HCT116 (cell line): ENCODE data around the gene CCL1. TPM values are rescaled to one million over a fixed set of nuclear protein-coding genes. Genes with fewer than 3 reads are reported as not detected.

Experiments
- ATAC-seq: fragments of 200-7000 bp; cut with Tn5 transposase; 2 replicates; pipeline ENCODE4 v1.9.1; 2020; ENCODE audit warnings: mild to moderate bottlenecking, moderate library complexity
- Bru-seq: library from RNA; stranded (reverse); fragments of 400-500 nt; gene quantifications from one replicate; lab custom pipeline; 2021; lab: Mats Ljungman, UMichigan
- BruChase-seq, 2 experiments: library from RNA; stranded (reverse); fragments of 400-500 nt; gene quantifications; one replicate each; lab custom pipeline; 2021; lab: Mats Ljungman, UMichigan
- BruUV-seq: library from RNA; stranded (reverse); fragments of 400-500 nt; replicated peaks from 2 replicates; lab custom pipeline; 2021; lab: Mats Ljungman, UMichigan
- CTCF ChIA-PET: fragments of 300-600 bp; sonication (Branson Sonifier 250); formaldehyde crosslinking; loops from one replicate; lab custom pipeline; 2021; ENCODE audit warnings: antibody characterized with exemption; lab: Charles Lee
- POLR2A ChIA-PET: fragments of 300-600, 350-600 bp; sonication (Branson Sonifier 250); formaldehyde crosslinking; loops from one replicate; lab custom pipeline; 2021; ENCODE audit warnings: antibody characterized with exemption; lab: Charles Lee
- RAD21 ChIA-PET, 2 experiments: fragments of 300-600 bp; sonication (Branson Sonifier 250); formaldehyde crosslinking; loops; one replicate each; lab custom pipeline; 2023; ENCODE audit warnings: low total read pairs in 2 of 2; ENCODE audit not compliant: uncharacterized antibody in 2 of 2, unreplicated experiment in 2 of 2, low non-redundant PET in 1 of 2; lab: Charles Lee
- DNase-seq: peaks from one replicate; pipeline ENCODE4 v3.0.0-alpha.2; 2010; ENCODE audit warnings: low read depth, low spot score
- H2AFZ ChIP-seq: fragments of 200-600 bp; shearing (Covaris generic), sonication (generic); 2 replicates; pipeline ENCODE4 v1.6.1; 2017; ENCODE audit warnings: low read depth, mixed run types, mixed read lengths, antibody characterized with exemption, low read length; ENCODE audit not compliant: poor library complexity, severe bottlenecking
- H3K27ac ChIP-seq: 2 replicates; pipeline ENCODE4 v1.5.1; 2012; ENCODE audit warnings: low read depth, low read length
- H3K27me3 ChIP-seq: fragments of 200-600 bp; sonication (generic); 2 replicates; pipeline ENCODE4 v1.6.1; 2016; ENCODE audit warnings: mixed run types, low read length, mixed read lengths; ENCODE audit not compliant: insufficient read depth
- H3K36me3 ChIP-seq, 2 experiments: fragments of 200-500 bp in 1 of 2; fragments of 200-600 bp in 1 of 2; sonication (Bioruptor generic) in 1 of 2; sonication (generic) in 1 of 2; 2 replicates each; pipeline versions ENCODE4 v1.5.1 to v1.6.1; 2014 to 2016; ENCODE audit warnings: low read length in 2 of 2, inconsistent platforms in 1 of 2, mixed read lengths in 1 of 2, mixed run types in 1 of 2; ENCODE audit not compliant: insufficient read depth in 2 of 2, control insufficient read depth in 1 of 2
- H3K4me1 ChIP-seq, 2 experiments: fragments of 200-600 bp in 1 of 2; sonication (generic) in 1 of 2; 2 replicates each; pipeline versions ENCODE4 v1.5.1 to v1.6.1; 2012 to 2017; ENCODE audit warnings: low read length in 2 of 2, inconsistent platforms in 1 of 2, mild to moderate bottlenecking in 1 of 2, mixed read lengths in 1 of 2, mixed run types in 1 of 2, moderate library complexity in 1 of 2; ENCODE audit not compliant: insufficient read depth in 2 of 2, control insufficient read depth in 1 of 2
- H3K4me2 ChIP-seq: fragments of 200-600 bp; sonication (generic); 2 replicates; pipeline ENCODE4 v1.6.1; 2017; ENCODE audit warnings: mixed run types, low read length, mixed read lengths
- H3K4me3 ChIP-seq, 2 experiments: fragments of 200-600 bp in 1 of 2; sonication (generic) in 1 of 2; replicated peaks in 1 of 2; 2 replicates each; pipeline ENCODE4 v1.5.1; 2011 to 2016; ENCODE audit warnings: low read length in 2 of 2, control low read depth in 1 of 2, low read depth in 1 of 2, mild to moderate bottlenecking in 1 of 2, mixed read lengths in 1 of 2, mixed run types in 1 of 2
- H3K79me2 ChIP-seq: fragments of 200-600 bp; sonication (generic); 2 replicates; pipeline ENCODE4 v1.6.1; 2017; ENCODE audit warnings: mild to moderate bottlenecking, mixed run types, low read length, moderate library complexity, mixed read lengths; ENCODE audit not compliant: insufficient read depth
- H3K9ac ChIP-seq: fragments of 200-600 bp; sonication (generic); 2 replicates; pipeline ENCODE4 v1.6.1; 2016; ENCODE audit warnings: low read length, mixed read lengths
- H3K9me2 ChIP-seq: fragments of 200-600 bp; sonication (generic), shearing (Covaris generic); 2 replicates; pipeline ENCODE4 v1.6.1; 2017; ENCODE audit warnings: mixed run types, mild to moderate bottlenecking, moderate library complexity; ENCODE audit not compliant: insufficient read depth
- H3K9me3 ChIP-seq, 2 experiments: fragments of 200-500 bp in 1 of 2; fragments of 200-600 bp in 1 of 2; sonication (Bioruptor generic) in 1 of 2; sonication (generic) in 1 of 2; 2 replicates each; pipeline ENCODE4 v1.6.1; 2014 to 2017; ENCODE audit warnings: low read length in 2 of 2, mixed read lengths in 2 of 2, inconsistent platforms in 1 of 2, low read depth in 1 of 2, mild to moderate bottlenecking in 1 of 2, mixed run types in 1 of 2, moderate library complexity in 1 of 2; ENCODE audit not compliant: control insufficient read depth in 1 of 2, insufficient read depth in 1 of 2
- H4K20me1 ChIP-seq: fragments of 200-600 bp; sonication (generic), shearing (Covaris generic); 2 replicates; pipeline ENCODE4 v1.6.1; 2017; ENCODE audit warnings: mixed run types, mild to moderate bottlenecking, moderate library complexity; ENCODE audit not compliant: insufficient read depth
- CBX3 ChIP-seq: IDR thresholded peaks from 2 replicates; pipeline ENCODE4 v1.6.1; 2012; ENCODE audit warnings: low read depth
- CEBPB ChIP-seq: IDR thresholded peaks from 2 replicates; pipeline ENCODE4 v1.6.1; 2012; ENCODE audit warnings: low read depth
- ELF1 ChIP-seq: IDR thresholded peaks from 2 replicates; pipeline ENCODE4 v1.6.1; 2012; ENCODE audit warnings: low read depth, borderline replicate concordance
- EZH2 ChIP-seq: fragments of 200-600 bp; sonication (generic); IDR thresholded peaks from 2 replicates; pipeline ENCODE4 v1.6.1; 2017; ENCODE audit warnings: antibody characterized with exemption, mixed run types
- EZH2phosphoT487 ChIP-seq: fragments of 200-600 bp; IDR thresholded peaks from 2 replicates; pipeline ENCODE4 v1.6.1; 2018; ENCODE audit warnings: antibody characterized with exemption, borderline replicate concordance
- FOSL1 ChIP-seq: IDR thresholded peaks from 2 replicates; pipeline ENCODE4 v1.6.1; 2012; ENCODE audit warnings: low read depth
- REST ChIP-seq: IDR thresholded peaks from 2 replicates; pipeline ENCODE4 v1.6.1; 2012; ENCODE audit warnings: low read depth
- SP1 ChIP-seq: IDR thresholded peaks from 2 replicates; pipeline ENCODE4 v1.6.1; 2012; ENCODE audit warnings: low read depth
- SRF ChIP-seq: IDR thresholded peaks from 2 replicates; pipeline ENCODE4 v1.6.1; 2012; ENCODE audit warnings: low read depth
- YY1 ChIP-seq: IDR thresholded peaks from 2 replicates; pipeline ENCODE4 v1.6.1; 2011; ENCODE audit warnings: low read length, low read depth, moderate library complexity, mild to moderate bottlenecking; ENCODE audit not compliant: insufficient replicate concordance; ENCODE audit errors: extremely low read depth
- ZNF274 ChIP-seq: fragments of 200-500 bp; sonication (Bioruptor generic); IDR thresholded peaks from 2 replicates; pipeline ENCODE4 v1.6.1; 2014; ENCODE audit warnings: mild to moderate bottlenecking, low read depth, low read length, inconsistent platforms
- intact Hi-C: fragments of 100-400 bp; cut with micrococcal nuclease; formaldehyde crosslinking; loops from 2 replicates; pipeline ENCODE4 v1.10.0; 2022
- long read RNA-seq: library from polyadenylated mRNA; unstranded; transcript quantifications from one replicate; pipeline ENCODE4 v2.0.0, GENCODE V29; 2021; ENCODE audit not compliant: unreplicated experiment
- polyA plus RNA-seq: library from polyadenylated mRNA; unstranded; fragments of >200 nt; gene quantifications from 2 replicates; pipeline ENCODE4 v1.2.1, GENCODE V29; 2012; ENCODE audit warnings: missing spikeins
- total RNA-seq: library from RNA; stranded (reverse); gene quantifications from one replicate; pipeline ENCODE4 v1.2.1, GENCODE V29; 2021; ENCODE audit not compliant: unreplicated experiment
- TF ChIP-seq, protein P1 (sequence below), 3 experiments: fragments of 200-600 bp in 1 of 3; sonication (generic) in 1 of 3; IDR thresholded peaks in 2 of 3; conservative IDR thresholded peaks in 1 of 3; 2 replicates each; pipeline ENCODE4 v1.5.1; 2012 to 2017; ENCODE audit warnings: low read depth in 2 of 3, low read length in 2 of 3, antibody characterized with exemption in 1 of 3, borderline replicate concordance in 1 of 3, control low read depth in 1 of 3, mild to moderate bottlenecking in 1 of 3, mixed read lengths in 1 of 3, mixed run types in 1 of 3, moderate library complexity in 1 of 3; ENCODE audit not compliant: insufficient read depth in 1 of 3
- TF ChIP-seq, protein P2 (sequence below): IDR thresholded peaks from 2 replicates; pipeline ENCODE4 v1.6.1; 2012
- TF ChIP-seq, protein P3 (sequence below): IDR thresholded peaks from 2 replicates; pipeline ENCODE4 v1.6.1; 2011; ENCODE audit warnings: mild to moderate bottlenecking, low read length, moderate library complexity; ENCODE audit not compliant: insufficient replicate concordance; ENCODE audit errors: extremely low read depth

The CCL1 gene, protein sequence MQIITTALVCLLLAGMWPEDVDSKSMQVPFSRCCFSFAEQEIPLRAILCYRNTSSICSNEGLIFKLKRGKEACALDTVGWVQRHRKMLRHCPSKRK
- total RNA-seq, result not detected
- polyA plus RNA-seq, result not detected in 2 replicates
- Bru-seq, nascent RNA, result not detected
- not detected for BruChase-seq, experiment 1, labeled RNA remaining after a 6-hour chase
- BruChase-seq, experiment 2, labeled RNA remaining after a 2-hour chase, result not detected
- long read RNA-seq, result 0 reads

DNA sequence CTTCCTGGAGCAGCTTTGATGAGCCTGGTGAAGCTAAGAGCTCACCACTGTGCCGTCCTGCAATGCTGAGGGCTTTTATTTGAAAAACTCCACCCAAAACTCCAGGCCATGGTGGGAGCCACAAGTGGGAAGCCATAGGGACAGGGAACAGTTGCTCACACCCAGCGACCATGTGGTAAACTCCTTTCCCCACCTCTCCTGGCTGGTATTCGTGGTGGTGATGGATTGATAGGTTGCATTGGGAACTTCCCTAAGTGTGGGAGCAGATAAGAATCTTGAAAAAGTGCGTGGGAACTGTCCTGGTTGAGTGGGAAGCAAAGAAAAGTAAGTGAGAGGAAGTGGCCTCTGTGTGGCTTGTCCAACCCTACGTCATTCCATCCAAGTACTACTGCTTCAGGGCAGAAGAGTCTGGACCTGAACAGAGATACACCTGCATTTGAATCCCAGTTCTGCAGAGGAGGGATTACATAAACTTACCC is at the start of gene CCL1:
Gene CCL1, minus strand, starts transcription at position 51 of the 479 bp plus-strand sequence. CDS start 72 bp downstream, outside the sequence.
- RAD21 ChIA-PET, result no interaction called here
- H3K79me2 ChIP-seq, result no peaks in the 10 kb centered on the region
- H3K4me3 ChIP-seq, result no peak within 1 kb of the TSS
- no peak for DNase-seq
- no peaks in the 10 kb centered on the region for H3K4me1 ChIP-seq
- TF ChIP-seq YY1 (no peak), SP1 (no peak), ELF1 (no peak), CEBPB (no peak), EZH2phosphoT487 (no peak), ZNF274 (no peak), EZH2 (no peak), CBX3 (no peak), SRF (no peak), REST (no peak), FOSL1 (no peak)
- TF ChIP-seq, protein P1, sequence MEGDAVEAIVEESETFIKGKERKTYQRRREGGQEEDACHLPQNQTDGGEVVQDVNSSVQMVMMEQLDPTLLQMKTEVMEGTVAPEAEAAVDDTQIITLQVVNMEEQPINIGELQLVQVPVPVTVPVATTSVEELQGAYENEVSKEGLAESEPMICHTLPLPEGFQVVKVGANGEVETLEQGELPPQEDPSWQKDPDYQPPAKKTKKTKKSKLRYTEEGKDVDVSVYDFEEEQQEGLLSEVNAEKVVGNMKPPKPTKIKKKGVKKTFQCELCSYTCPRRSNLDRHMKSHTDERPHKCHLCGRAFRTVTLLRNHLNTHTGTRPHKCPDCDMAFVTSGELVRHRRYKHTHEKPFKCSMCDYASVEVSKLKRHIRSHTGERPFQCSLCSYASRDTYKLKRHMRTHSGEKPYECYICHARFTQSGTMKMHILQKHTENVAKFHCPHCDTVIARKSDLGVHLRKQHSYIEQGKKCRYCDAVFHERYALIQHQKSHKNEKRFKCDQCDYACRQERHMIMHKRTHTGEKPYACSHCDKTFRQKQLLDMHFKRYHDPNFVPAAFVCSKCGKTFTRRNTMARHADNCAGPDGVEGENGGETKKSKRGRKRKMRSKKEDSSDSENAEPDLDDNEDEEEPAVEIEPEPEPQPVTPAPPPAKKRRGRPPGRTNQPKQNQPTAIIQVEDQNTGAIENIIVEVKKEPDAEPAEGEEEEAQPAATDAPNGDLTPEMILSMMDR (IDR thresholded peaks at IDR 0.05 in 2 of 3, conservative IDR thresholded peaks at IDR 0.05 in 1 of 3; ENCODE audit: borderline replicate concordance in 1 of 3, insufficient read depth in 1 of 3, low read depth in 2 of 3, low read length in 2 of 3), result no peak
- TF ChIP-seq, protein P2, sequence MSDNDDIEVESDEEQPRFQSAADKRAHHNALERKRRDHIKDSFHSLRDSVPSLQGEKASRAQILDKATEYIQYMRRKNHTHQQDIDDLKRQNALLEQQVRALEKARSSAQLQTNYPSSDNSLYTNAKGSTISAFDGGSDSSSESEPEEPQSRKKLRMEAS, result no peak
- TF ChIP-seq, protein P3, sequence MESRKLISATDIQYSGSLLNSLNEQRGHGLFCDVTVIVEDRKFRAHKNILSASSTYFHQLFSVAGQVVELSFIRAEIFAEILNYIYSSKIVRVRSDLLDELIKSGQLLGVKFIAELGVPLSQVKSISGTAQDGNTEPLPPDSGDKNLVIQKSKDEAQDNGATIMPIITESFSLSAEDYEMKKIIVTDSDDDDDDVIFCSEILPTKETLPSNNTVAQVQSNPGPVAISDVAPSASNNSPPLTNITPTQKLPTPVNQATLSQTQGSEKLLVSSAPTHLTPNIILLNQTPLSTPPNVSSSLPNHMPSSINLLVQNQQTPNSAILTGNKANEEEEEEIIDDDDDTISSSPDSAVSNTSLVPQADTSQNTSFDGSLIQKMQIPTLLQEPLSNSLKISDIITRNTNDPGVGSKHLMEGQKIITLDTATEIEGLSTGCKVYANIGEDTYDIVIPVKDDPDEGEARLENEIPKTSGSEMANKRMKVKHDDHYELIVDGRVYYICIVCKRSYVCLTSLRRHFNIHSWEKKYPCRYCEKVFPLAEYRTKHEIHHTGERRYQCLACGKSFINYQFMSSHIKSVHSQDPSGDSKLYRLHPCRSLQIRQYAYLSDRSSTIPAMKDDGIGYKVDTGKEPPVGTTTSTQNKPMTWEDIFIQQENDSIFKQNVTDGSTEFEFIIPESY, result no peak
- TF ChIP-seq, all 23 proteins: peak for 0
- Histone ChIP-seq H3K9me2 (no peaks in the 10 kb centered on the region), H3K27me3 (peaks cover 14% of the 10 kb centered on the region; the same call in 1 of the 2 replicates), H3K9ac (no peak within 1 kb of the TSS), H3K4me2 (no peak within 1 kb of the TSS), H3K27ac (no peak within 1 kb of the TSS), H3K36me3 (no peaks in the 10 kb centered on the region), H3K9me3 (no peaks in the 10 kb centered on the region), H4K20me1 (no peaks in the 10 kb centered on the region), H2AFZ (no peak within 1 kb of the TSS)
- ChIA-PET POLR2A (no interaction called here), CTCF (no interaction called here)
- intact Hi-C loops, result no loop called here
- no peak for ATAC-seq
- no TSS peak for BruUV-seq
